GM15510 (cell line): ENCODE measurements around the gene RAB11FIP3.

ENCODE experiments used
- POLR2A ChIP-seq: IDR thresholded peaks from 3 replicates; pipeline ENCODE4 v1.6.1; 2011; ENCODE audit warnings: borderline replicate concordance; ENCODE audit not compliant: insufficient read length; ENCODE audit errors: extremely low read depth

RAB11FIP3 gene

GRCh38 chr16:569445-570254 is 144.2 kb downstream of the RAB11FIP3 start, which contains the start of gene PIGQ:
Gene PIGQ (plus strand): TSS chr16:569968. CDS start chr16:574075, 4,107 bp downstream.
- peak; percentile 66 for TF ChIP-seq POLR2A
